ENCODE measurements around the gene CYB561A3.

Gene CYB561A3

GRCh38 chr11:61404641-61405040 is 43.0 kb upstream of the CYB561A3 start:
- TF ChIP-seq MAX (IDR thresholded peaks at IDR 0.05) (no peak), TEAD4 (IDR thresholded peaks at IDR 0.05) (no peak), TAF1 (IDR thresholded peaks at IDR 0.05; ENCODE audit: low read depth) (no peak), YY1 (IDR thresholded peaks at IDR 0.05; ENCODE audit: low read depth) (no peak), EGR1 (IDR thresholded peaks at IDR 0.05) (no peak), USF1 (IDR thresholded peaks at IDR 0.05) (no peak), NFIC (IDR thresholded peaks at IDR 0.05) (no peak), REST (IDR thresholded peaks at IDR 0.05; ENCODE audit: low read depth) (no peak), CEBPB (IDR thresholded peaks at IDR 0.05) (no peak), FOXM1 (IDR thresholded peaks at IDR 0.05; ENCODE audit: borderline replicate concordance, low read depth) (no peak), ZBTB7A (IDR thresholded peaks at IDR 0.05; ENCODE audit: low read depth) (no peak), RAD21 (IDR thresholded peaks at IDR 0.05; ENCODE audit: low read depth) (no peak), TCF12 (IDR thresholded peaks at IDR 0.05; ENCODE audit: low read depth) (no peak), CREB1 (IDR thresholded peaks at IDR 0.05; ENCODE audit: low read depth) (no peak), EP300 (IDR thresholded peaks at IDR 0.05; ENCODE audit: borderline replicate concordance) (no peak)

- TF ChIP-seq YY1 (IDR thresholded peaks at IDR 0.05; ENCODE audit: low read depth) (no peak), CREB1 (IDR thresholded peaks at IDR 0.05; ENCODE audit: low read depth) (no peak), TEAD4 (IDR thresholded peaks at IDR 0.05) (no peak), USF1 (IDR thresholded peaks at IDR 0.05) (no peak), TCF12 (IDR thresholded peaks at IDR 0.05; ENCODE audit: low read depth) (no peak), CEBPB (IDR thresholded peaks at IDR 0.05) (no peak), EGR1 (IDR thresholded peaks at IDR 0.05) (no peak), MAX (IDR thresholded peaks at IDR 0.05) (no peak), EP300 (IDR thresholded peaks at IDR 0.05; ENCODE audit: borderline replicate concordance) (no peak), NFIC (IDR thresholded peaks at IDR 0.05) (no peak), REST (IDR thresholded peaks at IDR 0.05; ENCODE audit: low read depth) (no peak), TAF1 (IDR thresholded peaks at IDR 0.05; ENCODE audit: low read depth) (no peak), FOXM1 (IDR thresholded peaks at IDR 0.05; ENCODE audit: borderline replicate concordance, low read depth) (no peak), RAD21 (IDR thresholded peaks at IDR 0.05; ENCODE audit: low read depth) (no peak), ZBTB7A (IDR thresholded peaks at IDR 0.05; ENCODE audit: low read depth) (no peak)
These were observed 42.4 kb upstream of the CYB561A3 start for GRCh38 chr11:61404103-61404502.

GRCh38 chr11:61403658-61404057 is 42.0 kb upstream of the CYB561A3 start:
- TF ChIP-seq MAX (IDR thresholded peaks at IDR 0.05): no peak
- TF ChIP-seq TEAD4 (IDR thresholded peaks at IDR 0.05): no peak
- TF ChIP-seq CEBPB (IDR thresholded peaks at IDR 0.05): no peak
- no peak for TF ChIP-seq REST (IDR thresholded peaks at IDR 0.05; ENCODE audit: low read depth)
- no peak for TF ChIP-seq ZBTB7A (IDR thresholded peaks at IDR 0.05; ENCODE audit: low read depth)
- TF ChIP-seq CREB1 (IDR thresholded peaks at IDR 0.05; ENCODE audit: low read depth): no peak
- TF ChIP-seq TAF1 (IDR thresholded peaks at IDR 0.05; ENCODE audit: low read depth): no peak
- no peak for TF ChIP-seq YY1 (IDR thresholded peaks at IDR 0.05; ENCODE audit: low read depth)
- no peak for TF ChIP-seq RAD21 (IDR thresholded peaks at IDR 0.05; ENCODE audit: low read depth)

- TF ChIP-seq FOXM1 (IDR thresholded peaks at IDR 0.05; ENCODE audit: borderline replicate concordance, low read depth): no peak
- no peak for TF ChIP-seq NFIC (IDR thresholded peaks at IDR 0.05)
- no peak for TF ChIP-seq CEBPB (IDR thresholded peaks at IDR 0.05)
- TF ChIP-seq ZBTB7A (IDR thresholded peaks at IDR 0.05; ENCODE audit: low read depth): no peak
- TF ChIP-seq CREB1 (IDR thresholded peaks at IDR 0.05; ENCODE audit: low read depth): no peak
- no peak for TF ChIP-seq REST (IDR thresholded peaks at IDR 0.05; ENCODE audit: low read depth)
- TF ChIP-seq USF1 (IDR thresholded peaks at IDR 0.05): no peak
- no peak for TF ChIP-seq MAX (IDR thresholded peaks at IDR 0.05)
- no peak for TF ChIP-seq RAD21 (IDR thresholded peaks at IDR 0.05; ENCODE audit: low read depth)
- no peak for TF ChIP-seq TAF1 (IDR thresholded peaks at IDR 0.05; ENCODE audit: low read depth)
- no peak for TF ChIP-seq TCF12 (IDR thresholded peaks at IDR 0.05; ENCODE audit: low read depth)
- TF ChIP-seq EGR1 (IDR thresholded peaks at IDR 0.05): no peak
- no peak for TF ChIP-seq YY1 (IDR thresholded peaks at IDR 0.05; ENCODE audit: low read depth)
- no peak for TF ChIP-seq TEAD4 (IDR thresholded peaks at IDR 0.05)
- no peak for TF ChIP-seq EP300 (IDR thresholded peaks at IDR 0.05; ENCODE audit: borderline replicate concordance)
These were observed 39.9 kb upstream of the CYB561A3 start for GRCh38 chr11:61401573-61401972.

All from Ishikawa (cell line).